ENCODE measurements around the gene TMEM53.

TMEM53 gene

DNA sequence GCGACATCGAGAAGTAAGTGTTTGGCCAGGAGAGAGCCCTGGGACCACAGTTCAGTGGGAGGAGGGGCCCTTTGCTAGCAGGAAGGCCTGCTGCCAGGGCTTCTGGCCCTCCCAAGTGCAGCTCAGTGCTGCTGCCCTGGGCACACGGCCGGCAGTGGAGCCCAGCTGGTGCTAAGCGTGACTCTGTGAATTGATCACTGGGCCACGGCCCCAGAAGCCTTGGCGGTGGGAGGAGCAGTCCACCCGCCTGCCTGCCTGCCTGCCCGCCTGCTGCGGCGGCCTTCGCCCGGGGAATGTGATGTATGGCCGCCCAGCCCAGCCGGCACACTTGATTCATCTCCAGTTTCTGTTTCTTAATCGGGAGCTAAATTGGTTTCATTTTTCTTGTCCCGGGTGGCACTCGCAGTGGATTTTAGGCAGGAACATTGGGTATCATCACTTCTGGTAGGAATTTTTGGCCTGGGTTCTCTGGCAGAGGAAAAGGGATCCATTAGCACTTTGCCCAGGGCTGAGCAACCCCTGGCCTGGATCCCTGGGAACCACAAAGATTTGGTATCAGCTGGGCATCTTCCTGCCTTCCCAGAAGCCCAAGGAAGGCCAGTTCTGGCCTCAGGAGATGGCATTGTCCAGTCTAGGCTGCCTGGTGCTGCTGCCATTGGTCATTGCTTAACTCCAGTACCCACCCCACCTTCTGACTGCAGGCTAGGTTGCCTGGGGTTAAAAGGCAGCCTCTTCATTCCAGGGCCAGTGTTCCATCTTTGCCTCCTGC, 28.6 kb downstream of the TMEM53 start:
- FAIRE-seq (no peak), DNase-seq (ENCODE audit: insufficient read length, low spot score) (no peak)
- no peak for TF ChIP-seq TAF1 (IDR thresholded peaks at IDR 0.05; ENCODE audit: low read depth, low read length)
- TF ChIP-seq PAX5 (IDR thresholded peaks at IDR 0.05; ENCODE audit: insufficient read depth, low read length, severe bottlenecking) = no peak
- TF ChIP-seq POLR2AphosphoS5 (IDR thresholded peaks at IDR 0.05; ENCODE audit: low read depth, low read length) = no peak

DNA sequence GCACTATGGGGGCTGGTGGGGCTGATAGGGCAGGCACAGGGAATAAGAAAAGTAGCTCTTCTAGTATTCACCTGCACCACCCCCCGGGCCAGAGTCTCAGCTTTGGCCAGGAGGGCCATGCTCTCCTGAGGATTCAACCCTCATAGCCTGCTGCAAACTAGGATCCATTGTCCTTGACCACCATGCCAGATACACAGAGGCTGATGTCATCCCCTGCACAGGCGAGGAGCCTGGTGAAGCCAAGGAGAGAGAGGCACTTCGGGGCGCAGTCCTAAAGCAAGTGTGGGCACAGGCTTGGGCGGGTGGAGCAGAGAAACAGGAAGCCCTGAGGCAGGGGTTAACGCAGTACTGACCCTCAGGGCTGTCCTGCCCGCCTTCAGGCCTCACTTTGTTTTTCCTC, 29.5 kb downstream of the TMEM53 start:
- FAIRE-seq (no peak), DNase-seq (ENCODE audit: insufficient read length, low spot score) (no peak)
- TF ChIP-seq POLR2AphosphoS5 (IDR thresholded peaks at IDR 0.05; ENCODE audit: low read depth, low read length) = no peak
- TF ChIP-seq SPI1 (IDR thresholded peaks at IDR 0.05; ENCODE audit: low read depth, low read length) = no peak
- TF ChIP-seq TAF1 (IDR thresholded peaks at IDR 0.05; ENCODE audit: low read depth, low read length) = no peak
- TF ChIP-seq PAX5 (IDR thresholded peaks at IDR 0.05; ENCODE audit: insufficient read depth, low read length, severe bottlenecking) = no peak
- no peak for TF ChIP-seq POLR2A (IDR thresholded peaks at IDR 0.05; ENCODE audit: low read depth, low read length)
- no peak for TF ChIP-seq POU2F2 (IDR thresholded peaks at IDR 0.05; ENCODE audit: low read depth, low read length)

DNA sequence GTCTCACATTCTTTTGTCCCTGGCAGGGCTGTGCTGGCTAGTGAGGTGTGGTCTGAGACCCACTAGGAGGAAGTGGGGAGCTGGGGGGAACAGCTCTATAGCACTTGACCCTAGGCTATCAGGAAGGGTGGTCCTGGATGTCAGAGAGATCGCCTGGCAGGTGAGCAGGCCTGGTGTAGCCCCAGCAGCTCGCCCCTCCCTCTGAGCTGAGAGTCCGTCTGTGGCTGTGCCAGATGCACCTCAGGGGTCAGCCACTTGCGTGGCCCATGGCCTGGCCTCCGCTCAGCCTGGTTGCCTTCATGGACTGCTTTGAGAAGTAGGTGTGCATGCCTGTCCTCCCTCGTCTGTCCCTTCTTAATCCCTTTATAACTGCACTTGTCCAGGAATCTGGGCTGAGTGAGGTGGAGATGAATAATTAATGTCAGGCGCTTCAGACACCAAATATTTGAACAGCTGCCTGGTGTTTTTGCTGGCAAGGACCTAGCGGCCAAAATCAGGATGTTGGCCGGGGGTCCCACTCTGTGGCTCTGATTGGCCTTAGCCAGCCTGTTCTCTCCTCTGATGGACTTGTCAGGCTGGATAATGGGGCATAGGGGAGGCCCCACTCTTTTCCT, 30.5 kb downstream of the TMEM53 start:
- DNase-seq (ENCODE audit: insufficient read length, low spot score) (no peak), FAIRE-seq (no peak)
- TF ChIP-seq POLR2A (IDR thresholded peaks at IDR 0.05; ENCODE audit: low read depth, low read length) (no peak), SPI1 (IDR thresholded peaks at IDR 0.05; ENCODE audit: low read depth, low read length) (no peak), POLR2AphosphoS5 (IDR thresholded peaks at IDR 0.05; ENCODE audit: low read depth, low read length) (no peak; the same call in 1 of the 2 replicates), TAF1 (IDR thresholded peaks at IDR 0.05; ENCODE audit: low read depth, low read length) (no peak), POU2F2 (IDR thresholded peaks at IDR 0.05; ENCODE audit: low read depth, low read length) (no peak), PAX5 (IDR thresholded peaks at IDR 0.05; ENCODE audit: insufficient read depth, low read length, severe bottlenecking) (no peak)

DNA sequence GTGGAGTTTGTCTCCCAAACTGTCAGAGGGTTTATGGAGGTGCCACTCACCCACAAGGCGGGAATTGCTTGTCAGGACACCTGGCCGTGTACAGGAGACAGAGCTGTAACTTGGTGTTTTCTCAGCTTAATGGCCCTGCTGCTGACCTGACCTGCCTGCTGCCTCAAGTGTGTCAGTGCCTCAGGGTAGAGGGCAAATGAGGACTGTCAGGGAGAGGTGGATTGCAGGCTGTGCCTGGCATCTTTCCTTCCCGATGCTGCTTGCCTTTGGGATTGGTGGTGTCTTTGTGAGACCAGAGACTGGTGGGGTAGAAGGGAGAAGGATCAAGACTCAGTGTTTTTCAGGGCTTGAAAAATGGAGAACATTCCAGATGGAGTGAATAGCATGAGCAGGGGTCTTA, 31.4 kb downstream of the TMEM53 start:
- no peak for DNase-seq (ENCODE audit: insufficient read length, low spot score)
- no peak for FAIRE-seq
- TF ChIP-seq POLR2AphosphoS5 (IDR thresholded peaks at IDR 0.05; ENCODE audit: low read depth, low read length) (no peak), TAF1 (IDR thresholded peaks at IDR 0.05; ENCODE audit: low read depth, low read length) (no peak), SPI1 (IDR thresholded peaks at IDR 0.05; ENCODE audit: low read depth, low read length) (no peak), PAX5 (IDR thresholded peaks at IDR 0.05; ENCODE audit: insufficient read depth, low read length, severe bottlenecking) (no peak), POU2F2 (IDR thresholded peaks at IDR 0.05; ENCODE audit: low read depth, low read length) (no peak), POLR2A (IDR thresholded peaks at IDR 0.05; ENCODE audit: low read depth, low read length) (no peak)

DNA sequence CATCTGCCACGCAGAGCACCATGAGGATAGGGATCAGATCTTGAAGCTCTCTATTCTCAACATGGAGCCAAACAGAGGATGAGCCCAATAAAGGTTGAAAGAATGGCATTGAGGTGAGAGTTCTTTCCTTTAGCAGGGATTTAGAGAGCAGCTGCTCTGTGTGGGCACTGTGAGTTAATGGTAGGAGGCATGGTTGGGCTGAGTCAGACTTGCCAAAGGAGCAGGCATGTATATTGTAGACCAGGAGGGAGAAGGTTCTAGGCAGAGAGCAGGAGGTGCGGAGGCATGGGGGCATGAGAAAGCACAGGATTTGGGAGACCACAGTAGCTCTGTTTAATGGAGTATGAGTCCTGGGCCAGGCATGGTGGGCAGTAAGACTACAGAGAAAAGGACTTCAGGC, 32.0 kb downstream of the TMEM53 start:
- FAIRE-seq (no peak), DNase-seq (ENCODE audit: insufficient read length, low spot score) (no peak)

DNA sequence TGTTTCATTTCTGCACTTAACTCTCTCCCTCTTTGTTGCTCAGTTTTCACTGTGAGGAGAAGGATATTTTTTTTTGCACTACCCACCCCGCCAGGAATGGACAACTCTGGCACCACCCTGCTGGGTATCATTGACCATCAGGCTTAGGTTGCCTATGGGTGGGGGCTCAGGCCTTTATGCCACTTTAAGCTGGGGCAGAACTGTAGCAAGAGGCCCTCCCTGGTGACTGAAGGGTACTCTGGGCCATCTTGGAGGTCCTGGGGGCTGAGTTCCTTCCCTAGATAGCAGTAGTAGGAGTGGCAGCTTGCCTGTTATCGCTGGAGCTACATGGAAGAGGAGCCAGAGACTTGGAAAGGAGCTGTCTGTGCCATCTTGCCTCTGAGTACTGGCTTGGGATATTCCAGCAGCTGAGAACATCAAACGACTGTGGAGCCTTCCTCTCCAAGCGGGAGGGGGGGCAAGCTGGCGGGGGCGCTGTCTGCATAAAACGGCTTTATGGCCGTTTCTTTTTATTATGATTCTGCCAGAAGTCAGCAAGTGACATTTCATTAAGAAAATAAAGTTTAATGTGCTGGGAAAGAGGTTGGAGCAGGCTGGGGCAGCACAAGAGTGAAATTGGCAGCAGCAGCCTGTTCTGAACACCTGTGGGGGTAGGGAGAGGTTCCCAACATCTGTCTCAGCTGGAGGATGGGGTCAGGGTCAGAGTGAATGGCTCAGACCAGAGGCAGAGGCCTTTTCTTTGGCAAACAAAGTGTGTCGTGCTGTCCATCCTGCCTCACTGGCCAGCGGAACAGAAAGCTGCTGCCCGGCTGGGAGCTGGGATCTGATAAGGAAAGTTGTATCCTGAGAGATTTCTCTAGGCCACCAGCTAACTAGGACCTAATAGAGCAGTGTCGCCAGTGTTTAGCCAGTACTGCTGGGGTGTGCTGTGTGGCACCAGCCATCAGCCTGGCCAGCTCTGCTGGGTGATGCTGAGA, 32.9 kb downstream of the TMEM53 start:
- DNase-seq (ENCODE audit: insufficient read length, low spot score) = no peak
- TF ChIP-seq PAX5 (IDR thresholded peaks at IDR 0.05; ENCODE audit: insufficient read depth, low read length, severe bottlenecking) = no peak
- TF ChIP-seq TAF1 (IDR thresholded peaks at IDR 0.05; ENCODE audit: low read depth, low read length) = no peak
- no peak for TF ChIP-seq SPI1 (IDR thresholded peaks at IDR 0.05; ENCODE audit: low read depth, low read length)
- TF ChIP-seq POLR2A (IDR thresholded peaks at IDR 0.05; ENCODE audit: low read depth, low read length) = no peak
- TF ChIP-seq POU2F2 (IDR thresholded peaks at IDR 0.05; ENCODE audit: low read depth, low read length) = no peak
- no peak for TF ChIP-seq POLR2AphosphoS5 (IDR thresholded peaks at IDR 0.05; ENCODE audit: low read depth, low read length)
- no peak for FAIRE-seq

More for the DNA sequence above, 32.0 kb downstream of the TMEM53 start:
- no peak for TF ChIP-seq TAF1 (IDR thresholded peaks at IDR 0.05; ENCODE audit: low read depth, low read length)
- no peak for TF ChIP-seq POLR2AphosphoS5 (IDR thresholded peaks at IDR 0.05; ENCODE audit: low read depth, low read length)
- no peak for TF ChIP-seq SPI1 (IDR thresholded peaks at IDR 0.05; ENCODE audit: low read depth, low read length)
- no peak for TF ChIP-seq PAX5 (IDR thresholded peaks at IDR 0.05; ENCODE audit: insufficient read depth, low read length, severe bottlenecking)
- TF ChIP-seq POLR2A (IDR thresholded peaks at IDR 0.05; ENCODE audit: low read depth, low read length) = no peak
- no peak for TF ChIP-seq POU2F2 (IDR thresholded peaks at IDR 0.05; ENCODE audit: low read depth, low read length)

DNA sequence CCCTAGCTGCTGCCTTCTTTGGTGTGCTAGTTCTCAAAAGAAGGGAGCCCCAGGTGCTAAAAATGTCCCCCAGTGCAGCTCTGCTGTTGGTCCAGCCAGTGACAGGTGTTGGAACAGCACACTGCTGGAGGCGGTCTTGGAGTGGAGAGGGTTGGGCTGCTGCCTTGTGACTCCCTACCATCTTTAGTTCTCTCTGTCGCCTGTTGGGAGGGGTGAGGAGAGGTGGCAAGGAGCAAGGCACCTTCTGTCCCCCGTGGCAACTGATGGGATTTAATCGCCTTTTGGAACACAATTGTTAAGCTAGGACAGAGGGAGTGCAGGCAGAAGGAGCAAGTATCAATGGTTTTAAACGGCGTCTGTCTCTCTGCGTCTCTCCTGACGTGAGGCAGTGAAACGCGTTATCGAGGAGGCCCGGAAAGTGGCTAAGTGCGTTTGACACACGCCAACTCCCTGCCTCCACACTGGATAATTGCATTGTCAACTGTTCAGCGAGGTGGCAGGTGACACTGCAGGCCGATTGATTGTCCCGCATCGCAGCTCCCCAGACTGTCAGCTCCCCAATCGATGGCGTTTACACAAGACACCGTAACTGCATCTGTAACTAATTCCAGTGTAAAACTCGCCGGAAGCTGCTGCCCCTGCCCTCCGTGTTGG, 34.0 kb downstream of the TMEM53 start:
- TF ChIP-seq POLR2A (IDR thresholded peaks at IDR 0.05; ENCODE audit: low read depth, low read length) = no peak
- no peak for TF ChIP-seq POU2F2 (IDR thresholded peaks at IDR 0.05; ENCODE audit: low read depth, low read length)
- no peak for TF ChIP-seq POLR2AphosphoS5 (IDR thresholded peaks at IDR 0.05; ENCODE audit: low read depth, low read length)
- TF ChIP-seq PAX5 (IDR thresholded peaks at IDR 0.05; ENCODE audit: insufficient read depth, low read length, severe bottlenecking) = no peak
- TF ChIP-seq TAF1 (IDR thresholded peaks at IDR 0.05; ENCODE audit: low read depth, low read length) = no peak
- TF ChIP-seq SPI1 (IDR thresholded peaks at IDR 0.05; ENCODE audit: low read depth, low read length) = no peak
- FAIRE-seq (no peak), DNase-seq (ENCODE audit: insufficient read length, low spot score) (no peak)

DNA sequence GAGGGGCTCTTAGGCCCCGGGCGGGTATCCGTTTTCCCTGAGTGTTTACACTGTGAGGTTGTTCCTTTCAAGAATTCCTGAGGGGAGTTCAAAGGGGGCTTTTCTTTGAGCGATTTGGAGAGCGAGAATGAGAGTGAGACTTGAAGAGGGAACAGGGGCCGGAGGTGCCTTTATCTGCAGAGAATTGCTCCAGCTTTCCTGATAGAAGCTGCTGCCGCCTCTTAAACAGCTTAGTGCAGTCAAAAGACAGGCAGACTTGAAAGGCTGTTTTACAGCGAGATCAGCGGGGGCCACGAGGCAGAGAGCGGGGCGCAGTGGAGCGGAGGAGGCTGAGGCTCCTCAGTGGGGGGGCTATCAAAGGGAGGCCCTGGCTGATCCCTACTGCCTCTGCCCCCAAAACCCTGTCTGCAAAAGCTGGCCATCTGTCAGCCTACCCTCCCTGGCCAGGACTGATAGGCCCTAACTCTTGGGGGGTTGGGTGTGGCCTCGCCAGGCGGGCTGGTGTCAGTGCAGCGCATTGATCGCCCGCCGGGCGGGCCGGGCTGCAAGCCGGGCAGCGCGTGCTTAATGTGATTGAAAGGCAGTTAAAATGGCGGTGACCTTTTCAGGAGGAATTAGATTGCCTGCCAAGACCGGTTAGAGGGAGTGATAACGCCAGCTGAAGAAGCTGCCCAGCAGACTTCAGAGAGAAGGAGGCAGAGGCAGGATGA, 36.4 kb downstream of the TMEM53 start:
- no peak for TF ChIP-seq POU2F2 (IDR thresholded peaks at IDR 0.05; ENCODE audit: low read depth, low read length)
- no peak for TF ChIP-seq POLR2A (IDR thresholded peaks at IDR 0.05; ENCODE audit: low read depth, low read length)
- TF ChIP-seq POLR2AphosphoS5 (IDR thresholded peaks at IDR 0.05; ENCODE audit: low read depth, low read length) = no peak
- TF ChIP-seq PAX5 (IDR thresholded peaks at IDR 0.05; ENCODE audit: insufficient read depth, low read length, severe bottlenecking) = no peak
- no peak for TF ChIP-seq TAF1 (IDR thresholded peaks at IDR 0.05; ENCODE audit: low read depth, low read length)
- no peak for TF ChIP-seq SPI1 (IDR thresholded peaks at IDR 0.05; ENCODE audit: low read depth, low read length)
- no peak for FAIRE-seq

More for the DNA sequence above, 36.4 kb downstream of the TMEM53 start:
- no peak for DNase-seq (ENCODE audit: insufficient read length, low spot score)
